GM19438 (cell line): ENCODE results near the gene KRT1.

Source experiments
- ATAC-seq: cut with Tn5 transposase; IDR thresholded peaks from one replicate; pipeline ENCODE4 v1.9.1; 2021; ENCODE audit warnings: low read depth; ENCODE audit not compliant: unreplicated experiment

The KRT1 gene

DNA sequence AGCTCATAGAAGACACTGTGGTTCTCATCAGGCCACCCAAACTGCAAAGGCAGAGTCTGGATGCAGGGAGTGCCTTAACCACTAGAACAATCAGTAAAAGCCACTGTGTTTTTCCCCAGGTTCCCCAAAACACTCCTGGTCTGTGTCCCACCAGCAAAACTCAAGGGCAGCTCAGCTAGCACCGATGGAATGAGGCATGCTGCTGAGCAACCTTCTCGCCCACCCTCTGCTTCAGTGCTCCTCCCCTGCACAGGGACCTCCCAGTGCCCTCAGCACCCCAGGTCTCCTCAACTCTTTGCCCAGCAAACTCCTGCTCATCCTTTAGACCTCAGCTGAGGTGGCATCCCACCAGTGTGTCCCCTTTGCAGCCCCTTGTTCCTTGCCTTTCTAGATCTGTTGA lies 19.2 kb upstream of the KRT1 start:
- no peak for ATAC-seq

DNA sequence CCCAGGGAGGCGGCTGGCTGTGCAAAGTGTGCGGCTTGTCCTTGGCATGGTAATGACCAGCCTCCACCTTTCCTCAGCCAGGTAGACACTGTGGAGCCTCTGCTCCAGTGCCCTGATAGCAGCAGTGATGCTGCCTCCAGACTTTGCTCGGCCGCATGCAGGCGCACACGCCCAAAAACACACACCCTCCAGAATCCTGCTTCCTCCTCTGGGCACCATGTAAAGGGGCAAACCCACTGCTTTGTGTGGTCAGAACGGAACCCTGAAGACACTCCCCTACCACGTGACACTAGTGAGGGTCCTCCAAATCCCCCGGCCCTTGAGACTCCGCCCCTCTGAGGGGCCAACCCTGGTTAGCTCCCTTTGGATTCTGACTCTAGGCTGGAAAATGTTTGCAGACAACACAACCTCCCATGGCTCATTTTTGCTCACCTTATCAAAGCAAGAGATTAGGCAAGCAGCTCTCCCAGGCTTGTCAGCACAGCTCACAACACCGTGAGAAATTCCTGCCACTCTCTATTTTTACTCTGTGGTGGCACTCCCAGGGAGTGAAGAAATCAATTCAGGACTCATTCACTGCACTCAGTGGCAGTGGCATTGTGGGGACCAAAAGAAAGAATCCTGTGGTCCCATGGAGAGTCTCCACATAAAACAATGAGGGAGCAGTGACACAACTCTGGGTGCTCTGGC lies 18.6 kb upstream of the KRT1 start:
- ATAC-seq: no peak

DNA sequence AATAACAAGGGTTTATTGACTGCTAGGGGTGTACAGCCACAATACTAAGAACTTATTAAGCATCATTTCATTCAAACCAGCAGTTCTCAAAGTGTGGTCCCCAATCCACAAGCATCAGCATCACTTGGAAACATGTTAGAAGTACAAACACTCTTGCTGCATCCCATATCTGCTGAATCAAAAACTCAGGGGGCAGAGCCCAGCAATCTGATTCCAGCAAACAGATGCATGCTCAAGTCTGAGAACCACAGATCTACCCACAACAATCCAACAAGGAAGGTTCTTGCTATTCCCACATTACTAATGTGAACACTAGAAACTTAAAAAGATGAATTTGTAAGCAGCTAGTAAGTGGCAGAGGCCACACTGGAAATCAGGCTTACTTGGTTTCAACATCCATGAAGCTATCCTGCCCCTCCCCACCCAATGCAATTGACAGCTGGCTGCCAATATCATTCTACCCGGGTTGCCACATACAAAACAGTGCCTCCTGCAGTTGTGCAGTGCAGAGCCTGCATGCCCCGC lies 16.9 kb upstream of the KRT1 start:
- ATAC-seq: no peak

GRCh38 chr12:52696588-52696987 lies 16.4 kb upstream of the KRT1 start:
- no peak for ATAC-seq

- ATAC-seq: no peak
Measured at GRCh38 chr12:52695039-52695438, 14.8 kb upstream of the KRT1 start.

DNA sequence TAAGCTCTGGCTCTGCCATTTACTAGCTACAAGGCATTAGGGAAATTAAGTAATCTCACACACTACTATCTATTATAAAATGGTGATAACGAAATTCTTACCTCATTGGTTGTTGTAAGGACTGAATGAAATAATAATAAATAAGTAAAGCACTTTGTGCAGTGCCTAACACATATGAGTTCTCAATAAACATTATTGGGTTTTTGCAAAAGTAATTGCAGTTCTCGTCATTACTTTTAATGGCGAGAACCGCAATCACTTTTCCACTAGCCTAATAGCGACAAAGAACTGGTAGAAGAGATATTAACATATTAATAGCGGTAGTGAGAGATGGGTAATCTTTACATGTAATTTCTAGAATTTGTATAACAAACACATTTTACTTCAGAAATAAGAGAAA lies 13.9 kb upstream of the KRT1 start:
- ATAC-seq: no peak

GRCh38 chr12:52693261-52693660 lies 13.1 kb upstream of the KRT1 start:
- no peak for ATAC-seq

DNA sequence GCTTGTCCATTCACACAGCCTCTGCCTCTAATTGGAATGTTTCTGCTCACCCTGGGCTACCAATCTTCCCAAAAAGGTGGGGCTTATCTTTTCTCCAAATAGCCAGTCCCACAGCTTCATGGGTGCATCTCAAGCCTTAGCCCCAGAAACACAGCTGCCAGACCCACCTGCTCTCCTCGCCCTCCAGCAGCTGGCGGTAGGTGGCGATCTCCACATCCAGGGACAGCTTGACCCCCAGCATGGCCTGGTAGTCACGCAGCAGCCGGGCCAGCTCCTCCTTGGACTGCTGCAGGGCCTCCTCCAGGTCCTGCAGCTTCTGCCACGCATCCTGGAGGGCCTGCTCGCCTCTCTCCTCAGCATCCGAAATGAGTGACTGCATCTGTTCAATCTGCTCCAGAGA lies 12.0 kb upstream of the KRT1 start:
- ATAC-seq: no peak

DNA sequence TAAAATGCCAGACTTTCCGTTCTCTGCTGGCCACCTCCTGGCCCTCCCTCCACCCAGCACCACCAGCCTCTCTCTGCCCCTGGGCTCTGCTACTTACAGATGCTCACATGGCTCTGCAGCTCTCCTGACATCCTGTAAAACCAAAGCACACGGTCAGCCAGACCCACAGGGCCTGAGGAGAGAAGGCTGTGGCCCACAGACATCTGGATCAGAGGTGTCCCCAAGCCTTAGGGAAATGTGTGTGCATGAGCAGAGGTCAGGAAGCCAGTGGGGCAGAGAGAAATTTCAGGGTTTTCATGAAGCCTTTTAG lies 11.6 kb upstream of the KRT1 start:
- ATAC-seq: no peak

GRCh38 chr12:52691076-52691840 lies 11.1 kb upstream of the KRT1 start:
- ATAC-seq: no peak

DNA sequence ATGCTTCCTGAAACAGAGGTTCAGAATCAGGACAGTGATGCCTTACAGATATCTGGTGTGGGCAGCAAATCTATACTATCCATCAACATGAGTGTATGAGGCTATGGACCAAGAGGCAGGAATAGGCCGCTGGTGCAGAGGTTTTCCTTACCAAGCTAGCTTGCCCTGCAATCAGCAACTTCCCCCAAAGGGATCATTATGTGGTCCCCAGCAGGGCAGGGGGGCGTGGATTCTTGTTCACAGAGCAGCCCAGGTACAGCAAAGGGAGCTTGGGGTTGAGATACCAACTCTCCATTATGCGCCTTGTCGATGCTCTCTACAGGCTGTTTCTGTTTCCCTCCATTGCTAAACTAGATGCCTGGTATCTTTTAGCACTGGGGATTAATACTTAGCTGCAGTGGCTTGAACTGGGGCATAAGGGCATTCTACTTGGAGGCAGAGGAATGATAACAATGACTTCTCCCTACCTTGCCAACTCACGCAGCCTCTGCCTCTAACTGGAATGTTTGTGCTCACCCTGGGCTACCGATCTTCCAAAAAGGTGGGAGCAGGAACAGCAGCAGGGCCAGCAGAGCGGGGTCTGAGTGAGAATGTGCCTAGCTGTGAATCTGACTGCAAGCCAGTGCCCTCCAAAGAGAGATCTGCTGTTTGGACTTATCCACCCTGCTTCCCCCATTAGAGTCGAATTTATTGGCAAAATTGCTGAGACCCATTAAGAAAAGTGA lies 10.3 kb upstream of the KRT1 start:
- ATAC-seq: no peak

DNA sequence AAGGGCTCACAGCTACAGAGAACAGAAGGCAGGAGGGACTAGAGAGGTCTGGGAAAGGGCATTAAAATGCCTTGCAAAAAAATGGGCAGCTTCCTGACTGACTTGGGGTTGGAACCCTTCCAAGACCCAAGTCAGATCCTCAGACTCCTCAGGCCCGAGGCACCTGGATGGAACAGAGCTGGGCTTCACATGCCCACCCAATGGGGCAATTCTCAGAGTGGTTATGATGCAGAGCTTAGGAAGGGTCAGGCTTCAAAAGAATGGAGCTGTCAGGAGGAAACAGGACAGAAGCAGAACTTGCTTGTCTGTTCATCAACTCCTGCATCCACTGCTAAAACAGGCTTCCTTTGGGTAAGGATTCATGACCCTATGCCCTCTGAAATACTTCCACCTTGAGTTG lies 9.7 kb upstream of the KRT1 start:
- ATAC-seq: no peak

GRCh38 chr12:52689239-52689638 lies 9.0 kb upstream of the KRT1 start:
- no peak for ATAC-seq

DNA sequence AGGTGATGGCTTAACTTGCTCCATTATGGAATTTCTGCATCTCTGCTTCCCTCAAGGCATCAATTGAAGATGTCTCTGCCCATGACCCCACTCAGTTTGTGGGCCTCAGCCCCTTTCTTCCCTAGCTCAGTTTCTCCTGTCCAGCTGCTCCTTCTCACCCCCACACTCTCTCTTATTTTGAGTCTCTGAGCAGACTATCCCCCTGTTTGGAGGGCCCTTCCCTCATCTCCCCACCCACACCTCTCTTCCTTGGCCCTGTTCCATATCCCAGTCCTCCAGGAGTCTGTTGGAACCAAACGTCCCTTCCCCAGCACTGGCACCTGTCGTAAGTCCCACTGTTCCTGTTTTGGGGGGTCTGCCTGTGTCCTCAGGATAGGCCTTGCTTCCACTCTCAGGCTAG lies 8.3 kb upstream of the KRT1 start:
- ATAC-seq: no peak

- no peak for ATAC-seq
Measured at GRCh38 chr12:52687497-52688385, 7.5 kb upstream of the KRT1 start.

DNA sequence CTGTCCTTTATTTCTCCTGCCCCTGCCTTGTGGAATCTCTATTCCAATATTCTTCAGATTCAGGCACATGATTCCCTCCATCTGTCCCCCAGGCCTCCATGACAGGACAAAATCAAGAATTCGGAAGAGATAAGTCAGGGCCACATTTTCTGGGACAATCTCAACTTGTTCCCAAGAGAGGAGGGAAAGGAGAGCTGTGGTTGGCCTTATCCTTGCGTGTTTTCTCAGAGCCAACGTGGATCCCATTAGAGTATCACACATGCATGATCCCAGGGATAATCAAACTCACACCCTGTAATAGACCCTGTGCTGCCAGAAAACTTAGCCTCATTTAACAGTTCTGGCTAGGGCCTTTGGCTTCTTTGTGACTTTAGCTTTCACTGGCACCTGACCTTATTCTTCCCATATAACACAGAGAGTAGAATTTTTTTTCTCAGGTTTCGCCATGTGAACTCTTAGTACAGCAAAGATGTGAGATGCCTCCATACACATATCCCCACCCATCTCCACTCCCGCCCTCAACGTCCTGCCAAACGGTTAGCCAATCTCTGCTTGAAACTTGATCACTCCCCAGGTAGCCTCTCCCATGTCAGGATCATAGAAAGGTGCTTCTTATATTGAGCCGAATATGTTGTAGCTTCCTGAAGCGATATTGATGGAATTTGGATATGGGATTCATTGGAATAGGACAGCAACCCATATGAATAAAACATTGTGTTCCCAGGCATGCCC lies 6.7 kb upstream of the KRT1 start:
- ATAC-seq: no peak

GRCh38 chr12:52686063-52686462 lies 5.9 kb upstream of the KRT1 start:
- ATAC-seq: no peak

GRCh38 chr12:52685406-52685890 lies 5.2 kb upstream of the KRT1 start:
- no peak for ATAC-seq

- ATAC-seq: no peak
Measured at GRCh38 chr12:52684431-52684830, 4.2 kb upstream of the KRT1 start.
